Measurements from ENCODE around the gene ZC3H12C.
"Not testable (repeated sequence)": the region's sequence is repeated elsewhere in the genome, so short reads cannot be mapped to it uniquely, and the experiment has no call there.

Gene ZC3H12C

DNA sequence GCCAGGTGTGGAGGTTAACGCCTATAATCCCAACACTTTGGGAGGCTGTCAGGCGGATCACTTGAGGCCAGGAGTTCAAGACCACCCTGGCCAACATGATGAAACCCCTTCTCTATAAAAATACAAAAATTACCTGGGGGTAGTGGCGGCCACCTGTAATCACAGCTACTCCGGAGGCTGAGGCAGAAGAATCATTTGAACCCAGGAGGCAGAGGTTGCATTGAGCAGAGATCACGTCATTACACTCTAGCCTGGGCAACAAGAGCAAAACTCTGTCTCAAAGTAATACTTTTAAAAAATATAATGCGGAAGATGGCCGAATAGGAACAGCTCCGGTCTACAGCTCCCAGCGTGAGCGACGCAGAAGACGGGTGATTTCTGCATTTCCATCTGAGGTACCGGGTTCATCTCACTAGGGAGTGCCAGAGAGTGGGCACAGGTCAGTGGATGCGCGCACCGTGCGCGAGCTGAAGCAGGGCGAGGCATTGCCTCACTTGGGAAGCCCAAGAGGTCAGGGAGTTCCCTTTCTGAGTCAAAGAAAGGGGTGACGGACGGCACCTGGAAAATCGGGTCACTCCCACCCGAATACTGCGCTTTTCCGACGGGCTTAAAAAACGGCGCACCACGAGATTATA is 115.6 kb downstream of the ZC3H12C start:
- DNase-seq (ENCODE audit: low read depth, low spot score) = not testable (repeated sequence)

DNA sequence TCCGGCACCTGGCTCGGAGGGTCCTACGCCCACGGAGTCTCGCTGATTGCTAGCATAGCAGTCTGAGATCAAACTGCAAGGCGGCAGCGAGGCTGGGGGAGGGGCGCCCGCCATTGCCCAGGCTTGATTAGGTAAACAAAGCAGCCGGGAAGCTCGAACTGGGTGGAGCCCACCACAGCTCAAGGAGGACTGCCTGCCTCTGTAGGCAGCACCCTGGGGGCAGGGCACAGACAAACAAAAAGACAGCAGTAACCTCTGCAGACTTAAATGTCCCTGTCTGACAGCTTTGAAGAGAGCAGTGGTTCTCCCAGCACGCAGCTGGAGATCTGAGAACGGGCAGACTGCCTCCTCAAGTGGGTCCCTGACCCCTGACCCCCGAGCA is 116.1 kb downstream of the ZC3H12C start:
- DNase-seq (ENCODE audit: low read depth, low spot score) = not testable (repeated sequence)

DNA sequence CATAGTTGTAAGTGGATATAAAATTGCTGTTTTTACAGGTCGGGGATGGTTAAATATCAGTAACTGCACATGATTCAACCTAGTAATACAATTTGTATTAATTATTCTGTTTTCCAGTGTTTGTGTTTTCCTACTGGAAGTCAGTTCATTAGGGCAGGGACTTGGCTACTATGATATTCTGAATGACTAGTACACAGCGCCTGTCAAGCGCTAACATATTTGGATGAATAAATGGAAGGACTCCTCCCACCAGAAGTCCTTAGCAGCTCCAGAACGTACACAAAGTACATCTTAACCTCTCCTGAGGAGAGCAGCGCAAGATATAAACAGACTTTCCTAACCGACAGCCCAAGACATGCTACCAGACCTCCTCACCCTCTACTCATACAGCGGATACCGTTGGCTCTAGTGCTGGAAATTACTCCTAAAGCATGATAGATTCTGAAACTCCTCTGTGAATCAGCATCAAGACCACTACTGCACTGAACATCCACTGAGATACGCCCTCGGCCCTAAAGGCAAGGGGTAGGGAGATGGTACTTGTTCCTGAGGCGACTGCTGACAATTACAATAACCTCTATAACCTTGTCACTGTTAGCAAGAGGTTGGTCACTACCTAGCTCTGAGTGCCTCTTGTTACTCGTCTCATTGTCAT is 124.2 kb downstream of the ZC3H12C start:
- DNase-seq (ENCODE audit: low read depth, low spot score) = no peak

DNA sequence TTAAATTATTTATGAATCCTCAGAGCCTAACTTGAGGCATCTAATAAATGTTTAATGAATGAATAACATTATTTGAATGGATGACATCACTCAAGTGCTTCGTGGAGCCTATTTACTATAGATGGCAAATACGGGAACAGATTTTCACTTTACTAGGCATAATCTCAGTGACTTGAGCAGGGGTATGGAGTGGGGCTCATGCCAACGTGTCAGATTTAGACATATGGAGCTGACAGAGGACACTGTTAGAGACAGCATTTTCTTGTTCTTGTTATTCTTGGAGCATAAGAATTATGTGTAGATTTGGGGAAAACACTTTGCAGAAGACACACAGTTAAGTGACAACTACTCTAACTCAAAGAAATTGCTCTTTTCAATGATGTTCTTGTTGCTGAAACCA is 124.7 kb downstream of the ZC3H12C start:
- DNase-seq (ENCODE audit: low read depth, low spot score) = no peak

DNA sequence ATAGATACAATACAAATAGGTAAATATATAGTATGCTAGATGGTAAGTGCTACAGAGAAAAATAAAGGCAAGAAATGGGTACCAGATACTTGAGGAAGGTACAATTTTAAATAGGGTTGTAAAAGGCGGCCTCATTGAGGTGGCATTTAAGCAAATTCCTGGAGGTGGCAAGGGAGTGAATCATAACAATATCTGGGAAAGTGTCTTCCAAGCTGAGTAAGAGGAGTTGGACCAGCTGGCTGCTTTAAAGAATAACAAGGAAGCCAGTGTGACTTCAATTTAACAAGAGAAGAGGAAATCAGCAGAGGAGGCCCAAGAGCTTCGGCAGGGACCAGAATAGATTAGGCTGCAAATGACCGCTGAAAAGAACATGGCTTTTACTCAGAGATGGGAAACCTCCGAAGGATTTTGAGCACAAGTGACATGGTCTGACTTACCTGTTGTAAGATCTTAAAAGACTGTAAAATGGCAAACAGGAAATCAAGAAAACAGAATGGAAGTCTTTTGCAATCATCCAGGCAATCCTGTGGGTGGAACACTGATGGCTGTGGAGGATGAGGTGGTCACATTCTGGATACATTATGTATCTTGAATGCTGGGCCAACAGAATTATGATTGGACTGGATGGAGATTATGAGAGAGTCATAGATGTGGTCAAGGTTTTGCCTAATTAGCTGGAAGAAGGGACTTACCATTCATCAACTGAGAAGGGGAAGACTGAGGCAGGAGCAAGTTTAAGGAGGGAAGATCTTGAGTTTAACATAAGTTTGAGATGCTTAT is 126.0 kb downstream of the ZC3H12C start:
- DNase-seq (ENCODE audit: low read depth, low spot score) = no peak
